22Rv1 (cell line): ENCODE results near the gene MAST2.

ENCODE experiments used
- CTCF ChIP-seq: fragments of 450-650 bp; IDR thresholded peaks from 2 replicates; pipeline ENCODE4 v1.5.1; 2017; ENCODE audit warnings: mild to moderate bottlenecking
- ZFX ChIP-seq: fragments of 450-650 bp; IDR thresholded peaks from 2 replicates; pipeline ENCODE4 v1.6.1; 2017; ENCODE audit warnings: antibody characterized with exemption, borderline replicate concordance

- no peak for TF ChIP-seq CTCF
- TF ChIP-seq ZFX: no peak
These were observed 131.5 kb downstream of the MAST2 start for GRCh38 chr1:45934947-45935346.
